ENCODE measurements around the gene PI4K2A.

The PI4K2A gene

GRCh38 chr10:97718659-97719142 is 78.2 kb downstream of the PI4K2A start:
- no peak for TF ChIP-seq JUND (IDR thresholded peaks at IDR 0.05; ENCODE audit: low read depth)
- in situ Hi-C loops (cut with HindIII; ENCODE audit: low pct_unique_long_range_greater_than_20kb, low sequenced_read_pairs): no loop called here
- peak; percentile 59 to 95 for DNase-seq (ENCODE audit: low read depth in 1 of 2, low spot score in 1 of 2)

- no peak for DNase-seq (ENCODE audit: low read depth in 1 of 2, low spot score in 1 of 2)
- no peak for TF ChIP-seq JUND (IDR thresholded peaks at IDR 0.05; ENCODE audit: low read depth)
- in situ Hi-C loops (cut with HindIII; ENCODE audit: low pct_unique_long_range_greater_than_20kb, low sequenced_read_pairs): no loop called here
These were observed 79.1 kb downstream of the PI4K2A start for GRCh38 chr10:97719602-97720001.

GRCh38 chr10:97721871-97722780 is 81.7 kb downstream of the PI4K2A start:
- no peak for TF ChIP-seq JUND (IDR thresholded peaks at IDR 0.05; ENCODE audit: low read depth)
- in situ Hi-C loops (cut with HindIII; ENCODE audit: low pct_unique_long_range_greater_than_20kb, low sequenced_read_pairs): no loop called here
- no peak for DNase-seq (ENCODE audit: low read depth in 1 of 2, low spot score in 1 of 2)

- DNase-seq (ENCODE audit: low read depth in 1 of 2, low spot score in 1 of 2): no peak
- in situ Hi-C loops (cut with HindIII; ENCODE audit: low pct_unique_long_range_greater_than_20kb, low sequenced_read_pairs): no loop called here
These were observed 82.5 kb downstream of the PI4K2A start for GRCh38 chr10:97723001-97723400.

GRCh38 chr10:97724341-97724941 is 84.0 kb downstream of the PI4K2A start:
- TF ChIP-seq JUND (IDR thresholded peaks at IDR 0.05; ENCODE audit: low read depth): no peak
- in situ Hi-C loops (cut with HindIII; ENCODE audit: low pct_unique_long_range_greater_than_20kb, low sequenced_read_pairs): no loop called here
- no peak for DNase-seq (ENCODE audit: low read depth in 1 of 2, low spot score in 1 of 2)

More at GRCh38 chr10:97723001-97723400, 82.5 kb downstream of the PI4K2A start:
- no peak for TF ChIP-seq JUND (IDR thresholded peaks at IDR 0.05; ENCODE audit: low read depth)

Measured in T47D (cell line).